HFF-Myc (cell line): ENCODE data around the gene ACOXL.

Experiments used
- DNase-seq: peaks from one replicate; pipeline ENCODE4 v3.0.0-alpha.2; 2011; ENCODE audit warnings: low read depth; ENCODE audit errors: extremely low read depth
- H3K4me3 ChIP-seq: replicated peaks from 2 replicates; pipeline ENCODE4 v1.5.1; 2011; ENCODE audit warnings: low read depth, mild to moderate bottlenecking, control low read depth, low read length
- TF ChIP-seq, protein P1 (sequence below): IDR thresholded peaks from 2 replicates; pipeline ENCODE4 v1.5.1; 2012; ENCODE audit warnings: mild to moderate bottlenecking, low read depth, low read length, control low read depth; ENCODE audit errors: missing control alignments

The ACOXL gene

DNA sequence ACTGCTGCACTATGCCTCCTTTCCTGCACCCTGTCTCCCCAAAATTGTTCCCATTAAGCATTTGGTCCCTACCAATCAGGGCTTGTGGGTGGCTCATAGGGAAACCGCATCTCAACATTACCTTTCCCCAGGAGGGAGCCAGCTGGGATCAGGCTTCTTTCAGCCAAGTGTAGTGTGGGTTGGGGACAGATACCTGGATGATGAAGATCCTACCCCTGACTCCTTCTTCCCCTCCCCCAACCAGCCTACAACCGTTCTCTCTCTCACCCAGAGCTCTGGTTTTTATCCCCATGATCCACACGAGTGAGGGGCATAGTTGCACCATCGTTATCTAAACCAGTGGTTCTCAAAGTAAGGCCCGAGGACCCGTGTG lies 40.0 kb downstream of the ACOXL start:
- TF ChIP-seq, protein P1, sequence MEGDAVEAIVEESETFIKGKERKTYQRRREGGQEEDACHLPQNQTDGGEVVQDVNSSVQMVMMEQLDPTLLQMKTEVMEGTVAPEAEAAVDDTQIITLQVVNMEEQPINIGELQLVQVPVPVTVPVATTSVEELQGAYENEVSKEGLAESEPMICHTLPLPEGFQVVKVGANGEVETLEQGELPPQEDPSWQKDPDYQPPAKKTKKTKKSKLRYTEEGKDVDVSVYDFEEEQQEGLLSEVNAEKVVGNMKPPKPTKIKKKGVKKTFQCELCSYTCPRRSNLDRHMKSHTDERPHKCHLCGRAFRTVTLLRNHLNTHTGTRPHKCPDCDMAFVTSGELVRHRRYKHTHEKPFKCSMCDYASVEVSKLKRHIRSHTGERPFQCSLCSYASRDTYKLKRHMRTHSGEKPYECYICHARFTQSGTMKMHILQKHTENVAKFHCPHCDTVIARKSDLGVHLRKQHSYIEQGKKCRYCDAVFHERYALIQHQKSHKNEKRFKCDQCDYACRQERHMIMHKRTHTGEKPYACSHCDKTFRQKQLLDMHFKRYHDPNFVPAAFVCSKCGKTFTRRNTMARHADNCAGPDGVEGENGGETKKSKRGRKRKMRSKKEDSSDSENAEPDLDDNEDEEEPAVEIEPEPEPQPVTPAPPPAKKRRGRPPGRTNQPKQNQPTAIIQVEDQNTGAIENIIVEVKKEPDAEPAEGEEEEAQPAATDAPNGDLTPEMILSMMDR, result no peak
- DNase-seq, result no peak
- no peak overlapping the region for H3K4me3 ChIP-seq

DNA sequence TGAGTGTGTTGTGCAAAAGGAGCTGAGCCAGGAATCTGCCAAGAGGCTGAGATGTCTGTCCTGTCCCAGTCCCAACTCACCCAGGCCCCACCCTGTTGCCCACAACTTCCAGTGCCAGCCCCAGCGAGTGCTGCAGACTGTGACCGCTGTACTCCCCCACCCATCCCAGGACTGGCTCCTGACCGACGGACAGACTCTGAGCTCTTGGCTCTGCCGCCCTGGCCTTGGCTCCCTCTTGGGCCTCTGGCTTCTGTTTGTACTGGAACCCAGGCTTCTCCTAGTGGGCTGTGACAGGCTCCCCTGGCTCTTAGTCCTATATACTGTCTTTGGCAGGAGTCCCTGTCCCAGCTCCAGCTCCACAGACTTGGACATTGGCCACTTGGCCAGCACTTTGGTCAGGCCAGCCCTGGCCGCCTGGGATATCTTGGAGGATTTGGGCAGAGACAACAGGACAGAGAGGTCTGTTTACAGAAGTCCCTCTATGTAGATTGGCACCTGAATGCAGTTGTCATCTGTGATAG lies 41.1 kb downstream of the ACOXL start:
- DNase-seq, result no peak
- H3K4me3 ChIP-seq, result no peak overlapping the region
- TF ChIP-seq, protein P1, result no peak

DNA sequence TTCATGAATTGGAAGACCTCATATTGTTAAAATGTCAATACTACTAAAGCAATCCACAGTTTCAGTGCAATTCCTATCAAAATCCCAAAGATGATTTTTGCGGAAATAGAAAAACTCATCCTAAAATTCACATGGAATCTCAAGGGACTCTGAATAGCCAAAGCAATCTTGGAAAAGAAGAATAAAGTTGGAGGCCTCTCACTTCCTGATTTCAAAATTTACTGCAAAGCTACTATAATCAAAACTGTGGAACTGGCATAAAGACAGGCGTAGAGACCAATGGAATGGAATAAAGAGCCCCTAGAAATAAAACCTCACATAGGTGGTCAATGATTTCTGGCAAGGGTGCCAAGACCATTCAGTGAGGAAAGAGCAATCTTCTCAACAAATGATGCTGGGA lies 42.3 kb downstream of the ACOXL start:
- no peak overlapping the region for H3K4me3 ChIP-seq
- TF ChIP-seq, protein P1, result no peak
- DNase-seq, result no peak

DNA sequence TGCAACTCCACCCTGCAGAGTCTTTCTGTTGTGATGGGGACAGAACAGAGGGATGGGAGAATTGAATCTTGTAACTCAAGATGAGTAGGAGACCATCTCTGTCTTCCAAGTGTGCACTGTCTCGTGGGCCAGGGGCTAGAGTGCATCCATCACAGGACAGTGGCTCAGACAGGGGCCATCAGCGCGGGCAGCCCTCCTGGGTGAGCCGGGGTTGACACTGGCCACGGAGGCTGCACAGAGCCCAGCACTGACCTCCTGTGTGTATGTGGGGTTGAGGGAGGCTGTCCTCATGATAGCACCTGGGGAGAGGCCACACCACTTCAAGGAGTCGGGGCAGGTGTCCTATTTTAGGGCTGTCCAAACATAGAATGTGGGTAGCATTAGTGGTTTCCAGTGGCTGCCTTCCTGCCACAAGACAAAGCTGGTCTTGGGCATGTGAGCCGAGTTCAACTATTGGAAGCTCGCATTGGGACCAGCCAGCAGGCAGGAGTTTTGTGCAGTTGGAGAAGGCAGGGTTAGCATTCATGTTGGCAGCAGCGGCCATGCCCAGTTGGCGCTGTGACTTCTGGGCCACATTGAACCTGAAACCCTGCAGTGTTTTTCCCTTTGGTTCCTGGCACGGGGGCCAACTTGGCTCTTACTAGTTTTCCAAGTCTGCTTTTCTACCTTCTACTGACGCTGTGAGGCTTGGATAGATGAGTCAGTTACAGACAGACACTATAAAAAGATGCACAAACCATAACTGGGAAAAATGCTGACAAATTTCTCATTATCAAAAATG lies 45.3 kb downstream of the ACOXL start:
- DNase-seq, result no peak
- TF ChIP-seq, protein P1, result no peak
- H3K4me3 ChIP-seq, result no peak overlapping the region

DNA sequence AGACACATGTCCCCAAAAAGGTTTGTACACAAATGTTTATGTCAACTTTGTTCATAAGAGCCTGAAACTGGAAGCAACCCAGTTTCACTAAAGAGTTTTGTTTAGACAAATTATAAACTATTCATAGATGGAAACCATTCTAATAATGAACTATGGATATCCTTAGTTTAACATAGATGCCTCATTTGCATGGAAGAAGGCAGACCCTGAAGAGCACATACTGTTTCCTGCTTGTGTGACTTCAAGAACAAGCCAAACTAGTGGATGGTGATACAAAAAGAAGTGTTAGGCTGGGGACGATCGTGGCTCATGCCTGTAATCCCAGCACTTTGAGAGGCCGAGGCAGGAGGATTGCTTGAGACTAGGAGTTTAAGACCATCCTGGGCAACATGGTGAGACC lies 48.1 kb downstream of the ACOXL start:
- TF ChIP-seq, protein P1, result no peak
- no peak overlapping the region for H3K4me3 ChIP-seq
- no peak for DNase-seq

DNA sequence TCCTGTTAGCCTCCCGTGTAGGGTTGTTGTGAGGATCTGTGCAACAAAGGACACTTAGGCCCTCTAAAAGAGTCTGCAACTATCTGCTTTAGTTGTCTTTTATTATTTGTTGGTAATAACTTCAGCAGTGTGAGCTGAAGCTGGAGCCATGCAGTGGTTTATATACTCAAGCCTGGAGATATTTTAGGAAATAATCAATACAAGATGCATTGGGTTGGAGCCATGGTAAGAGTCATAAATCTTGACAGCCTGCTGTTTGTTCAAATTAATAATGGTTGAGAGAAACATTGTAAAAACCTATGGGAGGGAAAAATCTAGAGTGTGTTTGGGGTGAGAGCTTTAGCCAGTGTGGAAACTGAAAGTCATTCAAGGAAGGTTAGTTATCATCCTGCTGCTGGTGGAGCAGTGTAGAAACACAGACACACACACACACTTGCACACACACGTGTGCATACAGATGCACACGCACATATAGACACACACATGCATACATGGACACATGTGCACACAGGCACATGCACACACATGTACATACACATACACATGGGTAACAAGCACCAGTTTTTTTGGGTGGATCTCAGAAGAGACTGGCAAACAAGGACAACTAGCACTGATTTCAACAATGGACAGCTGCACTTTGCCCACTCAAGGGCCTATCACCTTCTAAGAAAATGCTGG lies 51.0 kb downstream of the ACOXL start:
- no peak for DNase-seq
- H3K4me3 ChIP-seq, result no peak overlapping the region
- TF ChIP-seq, protein P1, result no peak
